GM18870 (cell line): ENCODE measurements around the gene PRRX1.

Source experiments
- ATAC-seq: cut with Tn5 transposase; IDR thresholded peaks from one replicate; pipeline ENCODE4 v1.9.1; 2021; ENCODE audit warnings: moderate library complexity; ENCODE audit not compliant: unreplicated experiment

Gene PRRX1

GRCh38 chr1:170664093-170664827 is at the start of gene PRRX1:
Gene PRRX1, plus strand, starts transcription at chr1:170664131. Its CDS starts 88 bp downstream, at chr1:170664219.
- no peak for ATAC-seq

GRCh38 chr1:170617591-170618330 is 46.2 kb upstream of the PRRX1 start:
- ATAC-seq = no peak

DNA sequence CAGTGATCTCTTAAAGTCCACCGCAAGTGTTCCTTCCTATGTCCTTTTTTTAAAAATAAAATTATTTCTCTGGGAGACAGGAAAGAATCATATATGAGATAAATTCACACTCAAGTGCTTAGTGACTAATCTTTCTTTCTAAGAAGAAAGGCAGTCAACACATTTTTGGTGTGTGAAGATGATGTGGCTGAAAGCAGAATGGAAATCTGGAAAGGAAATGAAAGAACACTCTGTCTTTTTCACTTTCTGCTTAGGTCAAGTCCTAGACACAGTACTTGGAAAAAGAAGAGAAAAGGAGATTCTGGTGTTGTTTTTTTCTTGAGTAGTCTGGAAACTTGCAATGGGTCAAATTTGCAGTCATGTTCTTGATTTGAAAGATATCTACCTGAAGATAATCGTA is 45.5 kb upstream of the PRRX1 start:
- no peak for ATAC-seq

DNA sequence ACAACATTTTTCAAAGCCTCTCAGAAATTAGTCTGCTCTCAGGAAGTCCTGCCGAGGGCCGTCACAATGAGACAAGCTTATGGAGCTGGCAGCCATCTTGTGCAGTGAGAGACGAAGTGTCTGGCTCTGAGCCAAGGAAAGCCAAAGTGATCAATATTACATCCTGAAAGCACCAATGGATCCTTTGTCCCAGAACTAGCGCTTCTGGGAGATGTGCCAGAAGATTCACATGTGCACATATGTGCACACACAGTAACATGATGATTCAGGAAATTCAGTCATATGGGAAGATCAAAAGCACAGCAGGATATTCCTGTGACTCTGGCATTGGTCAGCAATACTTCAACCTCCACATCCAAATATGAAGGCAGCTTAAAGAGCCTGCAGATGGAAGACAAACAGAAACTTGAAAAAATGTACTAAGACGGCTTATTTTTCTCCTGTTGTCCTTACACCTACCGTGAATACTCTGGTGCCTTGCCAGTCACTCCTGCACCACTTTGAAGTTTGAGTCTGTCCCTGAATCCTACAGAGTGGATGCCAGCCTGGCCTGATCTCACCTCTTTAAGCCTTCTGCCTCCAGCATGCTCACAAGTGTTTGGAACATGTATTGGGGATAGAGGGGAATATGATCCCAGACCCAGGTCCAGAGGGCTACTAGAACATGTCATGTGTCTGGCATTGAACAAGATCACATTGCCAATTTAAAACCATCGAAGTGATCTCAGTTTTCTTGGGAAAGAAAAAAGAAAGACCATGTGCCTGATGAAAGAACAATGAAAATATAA is 44.5 kb upstream of the PRRX1 start:
- ATAC-seq = no peak

- ATAC-seq = no peak
These were observed 43.8 kb upstream of the PRRX1 start for GRCh38 chr1:170620164-170620563.

- no peak for ATAC-seq
These were observed 40.8 kb upstream of the PRRX1 start for GRCh38 chr1:170623171-170623570.

GRCh38 chr1:170624146-170624545 is 39.8 kb upstream of the PRRX1 start:
- no peak for ATAC-seq

- ATAC-seq = no peak
These were observed 33.0 kb upstream of the PRRX1 start for GRCh38 chr1:170630977-170631376.

- no peak for ATAC-seq
These were observed 29.6 kb upstream of the PRRX1 start for GRCh38 chr1:170634293-170634692.

- no peak for ATAC-seq
These were observed 29.0 kb upstream of the PRRX1 start for GRCh38 chr1:170634824-170635410.

- no peak for ATAC-seq
These were observed 23.4 kb upstream of the PRRX1 start for GRCh38 chr1:170640581-170640980.

DNA sequence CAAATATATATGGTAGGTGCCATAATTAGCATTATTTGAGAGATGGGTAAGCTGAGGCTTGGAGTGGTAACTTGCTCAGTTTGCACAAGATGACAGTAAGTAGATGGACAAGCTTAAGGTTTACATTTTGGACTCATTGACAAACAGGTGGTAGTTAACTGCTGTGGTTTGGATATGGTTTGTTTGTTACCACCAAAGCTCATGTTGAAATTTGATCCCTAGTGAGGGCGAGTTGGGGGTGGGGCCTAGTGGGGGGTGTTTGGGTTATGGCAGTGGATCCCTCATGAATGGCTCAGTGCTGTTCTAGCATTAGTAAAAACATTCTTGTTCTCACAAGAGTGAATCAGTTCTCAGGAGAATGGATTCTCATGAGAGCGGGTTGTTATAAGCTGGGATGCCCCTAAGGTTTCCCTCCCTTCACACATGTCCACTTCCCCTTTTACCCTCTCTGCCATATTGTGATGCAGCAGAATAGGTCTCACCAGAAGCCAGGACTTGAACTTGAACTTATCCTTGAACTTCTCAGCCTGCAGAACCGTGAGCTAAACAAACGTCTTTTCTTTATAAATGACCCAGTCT is 6.6 kb upstream of the PRRX1 start:
- ATAC-seq = no peak

GRCh38 chr1:170659399-170660035 is 4.4 kb upstream of the PRRX1 start:
- no peak for ATAC-seq

GRCh38 chr1:170660281-170660713 is 3.6 kb upstream of the PRRX1 start:
- no peak for ATAC-seq

- ATAC-seq = no peak
These were observed 2.9 kb upstream of the PRRX1 start for GRCh38 chr1:170660871-170661645.

- no peak for ATAC-seq
These were observed 2.1 kb upstream of the PRRX1 start for GRCh38 chr1:170661646-170662411.

DNA sequence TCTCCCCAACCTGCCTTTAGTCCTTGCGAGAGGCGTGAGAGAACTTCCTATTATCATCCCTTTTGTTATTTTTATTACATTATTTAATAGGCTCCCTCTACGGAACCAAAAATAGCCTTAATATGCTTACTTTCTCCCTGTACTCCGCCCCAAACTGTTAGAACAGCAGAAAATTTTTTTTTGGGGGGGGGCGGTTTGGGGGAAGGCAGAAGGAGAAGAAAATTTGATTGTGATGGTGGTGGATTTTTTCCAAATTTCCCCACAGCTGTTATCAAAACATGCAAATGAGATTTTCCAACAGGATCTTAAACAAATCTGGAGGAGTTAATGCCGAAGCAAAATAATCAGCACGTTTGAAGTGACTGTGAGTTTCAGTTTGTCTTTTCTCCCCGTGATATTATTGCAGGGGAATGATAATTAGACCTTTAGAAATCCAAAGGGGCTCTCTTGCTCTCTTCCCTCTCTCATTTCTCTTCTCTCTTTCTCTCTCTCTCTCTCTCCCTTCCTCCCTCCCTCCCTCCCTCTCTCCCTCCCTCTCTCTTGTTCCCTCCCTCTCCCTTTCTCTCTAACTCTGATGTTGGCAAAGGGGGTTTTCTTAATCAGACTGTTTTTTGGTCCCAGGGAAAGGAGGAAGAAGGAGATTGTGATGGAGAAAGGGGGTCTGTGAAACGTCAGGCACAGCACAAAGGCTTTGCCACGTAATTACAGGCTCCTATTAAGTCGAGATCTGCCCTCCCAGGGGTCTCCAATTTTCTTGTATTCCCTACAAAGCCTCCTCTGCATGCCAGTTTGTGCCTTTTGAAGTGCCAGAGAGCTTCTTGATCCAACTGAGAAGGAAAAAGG is 1.1 kb upstream of the PRRX1 start:
- ATAC-seq = no peak
